Esophagus squamous epithelium (tissue), 4 donors: ENCODE results near the gene APOC1.

Source experiments
- POLR2A ChIP-seq, 4 donors: fragments of 450-650 bp; IDR thresholded peaks; one replicate each; pipeline ENCODE4 v1.6.1; 2017; ENCODE audit warnings: antibody characterized with exemption in 4 of 4, mild to moderate bottlenecking in 4 of 4, moderate library complexity in 3 of 4
- TF ChIP-seq, protein P1 (sequence below), 6 experiments: fragments of 450-650 bp in 4 of 6; fragments of 200-600 bp in 2 of 6; sonication (generic) in 2 of 6; IDR thresholded peaks; one replicate each; pipeline ENCODE4 v1.5.1; 2016 to 2019; ENCODE audit warnings: antibody characterized with exemption in 6 of 6, mild to moderate bottlenecking in 4 of 6, moderate library complexity in 4 of 6

DNA sequence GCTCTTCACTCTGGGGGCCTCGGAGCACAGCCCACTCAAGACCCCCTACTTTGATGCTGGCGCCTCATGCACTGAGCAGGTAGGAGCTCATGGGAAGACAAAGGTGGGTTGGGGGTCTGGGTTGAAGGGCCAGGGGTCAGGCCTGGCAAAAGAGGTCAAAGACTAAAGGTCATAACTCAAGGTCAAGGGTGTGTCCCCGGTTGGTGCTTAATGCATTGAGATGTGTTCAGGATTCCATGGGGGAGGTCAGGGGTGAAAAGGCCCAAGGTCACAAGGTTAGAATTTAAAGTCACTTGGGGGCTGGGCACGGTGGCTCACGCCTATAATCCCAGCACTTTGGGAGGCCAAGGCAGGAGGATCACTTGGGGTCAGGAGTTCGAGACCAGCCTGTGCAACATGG is 28.3 kb upstream of the APOC1 start:
- TF ChIP-seq, protein P1, sequence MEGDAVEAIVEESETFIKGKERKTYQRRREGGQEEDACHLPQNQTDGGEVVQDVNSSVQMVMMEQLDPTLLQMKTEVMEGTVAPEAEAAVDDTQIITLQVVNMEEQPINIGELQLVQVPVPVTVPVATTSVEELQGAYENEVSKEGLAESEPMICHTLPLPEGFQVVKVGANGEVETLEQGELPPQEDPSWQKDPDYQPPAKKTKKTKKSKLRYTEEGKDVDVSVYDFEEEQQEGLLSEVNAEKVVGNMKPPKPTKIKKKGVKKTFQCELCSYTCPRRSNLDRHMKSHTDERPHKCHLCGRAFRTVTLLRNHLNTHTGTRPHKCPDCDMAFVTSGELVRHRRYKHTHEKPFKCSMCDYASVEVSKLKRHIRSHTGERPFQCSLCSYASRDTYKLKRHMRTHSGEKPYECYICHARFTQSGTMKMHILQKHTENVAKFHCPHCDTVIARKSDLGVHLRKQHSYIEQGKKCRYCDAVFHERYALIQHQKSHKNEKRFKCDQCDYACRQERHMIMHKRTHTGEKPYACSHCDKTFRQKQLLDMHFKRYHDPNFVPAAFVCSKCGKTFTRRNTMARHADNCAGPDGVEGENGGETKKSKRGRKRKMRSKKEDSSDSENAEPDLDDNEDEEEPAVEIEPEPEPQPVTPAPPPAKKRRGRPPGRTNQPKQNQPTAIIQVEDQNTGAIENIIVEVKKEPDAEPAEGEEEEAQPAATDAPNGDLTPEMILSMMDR (IDR thresholded peaks at IDR 0.05): no peak
- TF ChIP-seq POLR2A (IDR thresholded peaks at IDR 0.05): no peak
